ENCODE data around the gene GYS1. TPM values are rescaled to one million over a fixed set of nuclear protein-coding genes. Genes with fewer than 3 reads are reported as not detected.

The GYS1 gene
- polyA plus RNA-seq, 1 experiment = 49.7 TPM

- TF ChIP-seq, protein P1, sequence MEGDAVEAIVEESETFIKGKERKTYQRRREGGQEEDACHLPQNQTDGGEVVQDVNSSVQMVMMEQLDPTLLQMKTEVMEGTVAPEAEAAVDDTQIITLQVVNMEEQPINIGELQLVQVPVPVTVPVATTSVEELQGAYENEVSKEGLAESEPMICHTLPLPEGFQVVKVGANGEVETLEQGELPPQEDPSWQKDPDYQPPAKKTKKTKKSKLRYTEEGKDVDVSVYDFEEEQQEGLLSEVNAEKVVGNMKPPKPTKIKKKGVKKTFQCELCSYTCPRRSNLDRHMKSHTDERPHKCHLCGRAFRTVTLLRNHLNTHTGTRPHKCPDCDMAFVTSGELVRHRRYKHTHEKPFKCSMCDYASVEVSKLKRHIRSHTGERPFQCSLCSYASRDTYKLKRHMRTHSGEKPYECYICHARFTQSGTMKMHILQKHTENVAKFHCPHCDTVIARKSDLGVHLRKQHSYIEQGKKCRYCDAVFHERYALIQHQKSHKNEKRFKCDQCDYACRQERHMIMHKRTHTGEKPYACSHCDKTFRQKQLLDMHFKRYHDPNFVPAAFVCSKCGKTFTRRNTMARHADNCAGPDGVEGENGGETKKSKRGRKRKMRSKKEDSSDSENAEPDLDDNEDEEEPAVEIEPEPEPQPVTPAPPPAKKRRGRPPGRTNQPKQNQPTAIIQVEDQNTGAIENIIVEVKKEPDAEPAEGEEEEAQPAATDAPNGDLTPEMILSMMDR (IDR thresholded peaks at IDR 0.05; ENCODE audit: insufficient read depth, low read depth, low read length) = no peak
- ChIA-PET CTCF (interaction anchor here (0.6 to 1.0 kb wide), 2 partner anchors 9 to 17 kb away, joined by 5 to 6 read pairs; partner anchors contain the start of gene DHDH), POLR2A (no interaction called here)
- H3K27me3 ChIP-seq (ENCODE audit: control insufficient read depth, insufficient read depth, low read length) = no peaks in the 10 kb centered on the region; the same call in 1 of the 2 replicates
- H3K4me3 ChIP-seq (ENCODE audit: low read depth, low read length) = no peak overlapping the region
- no peaks in the 10 kb centered on the region for H3K36me3 ChIP-seq (ENCODE audit: control insufficient read depth, insufficient read depth, low read length)
- no peak for DNase-seq (ENCODE audit: low read depth)
Observed at GRCh38 chr19:48950159-48950558, 43.0 kb downstream of the GYS1 start.

DNA sequence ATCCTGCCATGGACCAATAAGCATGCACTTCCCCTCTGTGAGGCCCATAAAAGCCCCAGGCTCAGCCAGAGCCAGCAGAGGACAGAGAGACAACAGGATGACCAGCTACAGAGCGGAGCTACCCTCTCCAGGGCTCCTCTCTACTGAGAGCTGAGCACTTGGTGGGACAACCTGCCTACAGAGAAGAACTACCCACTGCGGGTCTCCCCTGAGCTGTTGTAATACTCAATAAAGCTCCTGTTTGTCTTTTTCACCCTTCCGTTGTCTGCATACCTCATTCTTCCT, 45.9 kb downstream of the GYS1 start:
- TF ChIP-seq, protein P1 (IDR thresholded peaks at IDR 0.05; ENCODE audit: insufficient read depth, low read depth, low read length) = no peak
- CTCF ChIA-PET = no interaction called here
- Histone ChIP-seq H3K27me3 (ENCODE audit: control insufficient read depth, insufficient read depth, low read length) (no peaks in the 10 kb centered on the region; the same call in 1 of the 2 replicates), H3K36me3 (ENCODE audit: control insufficient read depth, insufficient read depth, low read length) (no peaks in the 10 kb centered on the region), H3K4me3 (ENCODE audit: low read depth, low read length) (no peak overlapping the region)
- no peak for DNase-seq (ENCODE audit: low read depth)
- POLR2A ChIA-PET = no interaction called here

GRCh38 chr19:48946463-48947257, 46.4 kb downstream of the GYS1 start:
- Histone ChIP-seq H3K36me3 (ENCODE audit: control insufficient read depth, insufficient read depth, low read length) (no peaks in the 10 kb centered on the region), H3K4me3 (ENCODE audit: low read depth, low read length) (no peak overlapping the region), H3K27me3 (ENCODE audit: control insufficient read depth, insufficient read depth, low read length) (no peaks in the 10 kb centered on the region; the same call in 1 of the 2 replicates)
- TF ChIP-seq, protein P1 (IDR thresholded peaks at IDR 0.05; ENCODE audit: insufficient read depth, low read depth, low read length) = no peak
- no peak for DNase-seq (ENCODE audit: low read depth)
- POLR2A ChIA-PET = no interaction called here
- CTCF ChIA-PET = no interaction called here

GRCh38 chr19:48945817-48946216, 47.3 kb downstream of the GYS1 start:
- CTCF ChIA-PET = no interaction called here
- H3K36me3 ChIP-seq (ENCODE audit: control insufficient read depth, insufficient read depth, low read length) = no peaks in the 10 kb centered on the region
- DNase-seq (ENCODE audit: low read depth) = no peak
- no peak overlapping the region for H3K4me3 ChIP-seq (ENCODE audit: low read depth, low read length)
- POLR2A ChIA-PET = no interaction called here
- no peaks in the 10 kb centered on the region; the same call in 1 of the 2 replicates for H3K27me3 ChIP-seq (ENCODE audit: control insufficient read depth, insufficient read depth, low read length)
- TF ChIP-seq, protein P1 (IDR thresholded peaks at IDR 0.05; ENCODE audit: insufficient read depth, low read depth, low read length) = no peak

- CTCF ChIA-PET = no interaction called here
- no peak for DNase-seq (ENCODE audit: low read depth)
- no peaks in the 10 kb centered on the region; the same call in 1 of the 2 replicates for H3K27me3 ChIP-seq (ENCODE audit: control insufficient read depth, insufficient read depth, low read length)
- no peak overlapping the region for H3K4me3 ChIP-seq (ENCODE audit: low read depth, low read length)
- TF ChIP-seq, protein P1 (IDR thresholded peaks at IDR 0.05; ENCODE audit: insufficient read depth, low read depth, low read length) = no peak
- POLR2A ChIA-PET = no interaction called here
- no peaks in the 10 kb centered on the region for H3K36me3 ChIP-seq (ENCODE audit: control insufficient read depth, insufficient read depth, low read length)
Observed at GRCh38 chr19:48945415-48945814, 47.7 kb downstream of the GYS1 start.

All from BJ (cell line).